Measurements from ENCODE around the gene ZDHHC3. TPM values are rescaled to one million over a fixed set of nuclear protein-coding genes. Genes with fewer than 3 reads are reported as not detected.

The ZDHHC3 gene
- total and polyA plus RNA-seq, 9 donors, result 28.6 to 81.2 (median 46.2) TPM

DNA sequence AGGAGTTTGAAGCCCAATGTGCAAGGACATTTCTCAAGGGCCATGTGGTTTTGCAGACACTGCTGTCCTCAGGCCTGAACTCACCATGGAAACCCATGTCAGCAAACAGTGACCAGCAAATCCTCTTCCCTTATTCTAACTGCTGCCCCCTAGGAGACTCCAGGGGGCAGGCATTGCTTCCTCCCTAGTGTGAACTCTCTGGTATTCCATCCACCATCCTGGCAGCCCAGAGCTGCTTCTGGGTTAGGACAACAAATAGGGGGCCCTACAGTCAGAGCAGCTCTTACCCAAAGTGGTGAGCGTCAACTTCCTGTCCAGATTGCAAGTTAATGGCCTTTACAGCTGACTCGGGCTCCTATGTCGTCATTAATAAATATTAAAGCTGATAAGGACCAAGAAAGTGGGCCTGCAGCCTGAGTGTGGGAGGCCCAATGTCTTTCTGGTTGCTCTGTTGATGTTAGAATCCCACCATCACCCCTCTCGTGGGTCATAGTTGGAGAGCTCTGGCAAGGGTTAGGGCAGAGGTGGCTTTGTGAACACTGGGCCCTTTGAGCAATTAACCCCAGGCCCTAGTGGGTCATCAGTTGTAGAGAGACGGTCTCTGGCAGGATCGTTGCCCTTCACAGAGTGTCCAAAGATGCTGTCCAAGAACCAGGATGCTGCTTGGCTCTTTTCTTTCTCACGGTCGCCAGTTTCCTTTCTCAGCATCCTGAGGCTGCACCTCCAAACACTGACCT is 60.1 kb downstream of the ZDHHC3 start:
- H3K27ac ChIP-seq, result no peak overlapping the region
- no peaks in the 10 kb centered on the region for H3K4me1 ChIP-seq (ENCODE audit: insufficient read depth)
- TF ChIP-seq EP300 (IDR thresholded peaks at IDR 0.05) (no peak), POLR2A (IDR thresholded peaks at IDR 0.05) (no peak)
- TF ChIP-seq, protein P1, sequence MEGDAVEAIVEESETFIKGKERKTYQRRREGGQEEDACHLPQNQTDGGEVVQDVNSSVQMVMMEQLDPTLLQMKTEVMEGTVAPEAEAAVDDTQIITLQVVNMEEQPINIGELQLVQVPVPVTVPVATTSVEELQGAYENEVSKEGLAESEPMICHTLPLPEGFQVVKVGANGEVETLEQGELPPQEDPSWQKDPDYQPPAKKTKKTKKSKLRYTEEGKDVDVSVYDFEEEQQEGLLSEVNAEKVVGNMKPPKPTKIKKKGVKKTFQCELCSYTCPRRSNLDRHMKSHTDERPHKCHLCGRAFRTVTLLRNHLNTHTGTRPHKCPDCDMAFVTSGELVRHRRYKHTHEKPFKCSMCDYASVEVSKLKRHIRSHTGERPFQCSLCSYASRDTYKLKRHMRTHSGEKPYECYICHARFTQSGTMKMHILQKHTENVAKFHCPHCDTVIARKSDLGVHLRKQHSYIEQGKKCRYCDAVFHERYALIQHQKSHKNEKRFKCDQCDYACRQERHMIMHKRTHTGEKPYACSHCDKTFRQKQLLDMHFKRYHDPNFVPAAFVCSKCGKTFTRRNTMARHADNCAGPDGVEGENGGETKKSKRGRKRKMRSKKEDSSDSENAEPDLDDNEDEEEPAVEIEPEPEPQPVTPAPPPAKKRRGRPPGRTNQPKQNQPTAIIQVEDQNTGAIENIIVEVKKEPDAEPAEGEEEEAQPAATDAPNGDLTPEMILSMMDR (IDR thresholded peaks at IDR 0.05), result no peak
- H3K27me3 ChIP-seq, result no peaks in the 10 kb centered on the region
- no peak overlapping the region for H3K4me3 ChIP-seq
- no peaks in the 10 kb centered on the region for H3K36me3 ChIP-seq
- WGBS, 3 donors, result 61 to 62% (median 61%) methylated on average over 8 of the region's 8 CpGs
- intact Hi-C loops (cut with DNase I), result no loop called here
- DNase-seq, result no peak
- H3K9me3 ChIP-seq, result no peaks in the 10 kb centered on the region

DNA sequence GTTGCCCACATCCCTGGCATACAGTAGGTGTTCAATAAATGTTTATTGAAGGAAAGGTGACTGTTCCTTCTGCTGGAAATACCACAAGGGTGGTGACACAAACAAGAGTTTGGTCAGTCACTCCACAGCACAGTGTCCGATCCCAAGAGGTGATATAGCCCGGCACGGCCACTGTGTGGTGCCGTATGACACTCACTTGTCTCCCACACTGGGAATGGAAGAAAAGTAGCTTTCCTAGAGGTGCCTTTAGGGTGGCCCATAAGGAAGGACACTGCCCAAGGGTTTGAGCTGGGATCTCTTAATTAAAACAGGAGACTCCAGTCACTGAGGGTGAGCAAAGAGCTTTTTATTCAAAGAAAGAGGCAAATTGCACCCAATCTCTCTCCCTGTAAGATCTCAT is 61.0 kb downstream of the ZDHHC3 start:
- Histone ChIP-seq H3K36me3 (no peaks in the 10 kb centered on the region), H3K9me3 (no peaks in the 10 kb centered on the region), H3K4me3 (no peak overlapping the region), H3K27ac (no peak overlapping the region), H3K27me3 (no peaks in the 10 kb centered on the region), H3K4me1 (ENCODE audit: insufficient read depth) (no peaks in the 10 kb centered on the region)
- DNase-seq, result no peak
- intact Hi-C loops (cut with DNase I), result no loop called here
- 51 to 54% (median 53%) methylated on average over 4 of the region's 4 CpGs for WGBS, 3 donors
- TF ChIP-seq POLR2A (IDR thresholded peaks at IDR 0.05) (no peak), EP300 (IDR thresholded peaks at IDR 0.05) (no peak)
- TF ChIP-seq, protein P1 (IDR thresholded peaks at IDR 0.05), result no peak

DNA sequence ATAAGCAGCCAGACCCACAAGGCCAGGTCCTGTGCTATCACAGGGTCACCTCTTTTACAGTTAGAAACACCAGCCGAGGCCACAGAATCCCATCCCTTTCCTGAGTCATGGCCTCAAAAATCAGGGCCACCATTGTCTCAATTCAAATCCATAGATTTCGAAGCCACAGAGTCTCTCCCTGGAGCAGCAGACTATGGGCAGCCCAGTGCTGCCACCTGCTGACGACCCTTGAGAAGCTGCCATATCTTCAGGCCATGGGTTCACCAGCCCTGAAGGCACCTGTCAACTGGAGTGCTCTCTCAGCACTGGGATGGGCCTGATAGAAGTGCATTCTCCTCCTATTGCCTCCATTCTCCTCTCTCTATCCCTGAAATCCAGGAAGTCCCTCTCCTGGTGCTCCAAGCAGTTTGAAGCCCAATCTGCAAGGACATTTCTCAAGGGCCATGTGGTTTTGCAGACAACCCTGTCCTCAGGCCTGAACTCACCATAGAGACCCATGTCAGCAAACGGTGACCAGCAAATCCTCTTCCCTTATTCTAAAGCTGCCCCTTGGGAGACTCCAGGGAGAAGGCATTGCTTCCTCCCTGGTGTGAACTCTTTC is 62.0 kb downstream of the ZDHHC3 start:
- 32 to 37% (median 36%) methylated on average over 4 of the region's 4 CpGs for WGBS, 3 donors
- peak; percentile 16 to 59 (median 38) for DNase-seq
- TF ChIP-seq, protein P1 (IDR thresholded peaks at IDR 0.05), result no peak
- Histone ChIP-seq H3K4me3 (no peak overlapping the region), H3K4me1 (ENCODE audit: insufficient read depth) (no peaks in the 10 kb centered on the region), H3K36me3 (no peaks in the 10 kb centered on the region), H3K27me3 (no peaks in the 10 kb centered on the region), H3K27ac (no peak overlapping the region), H3K9me3 (no peaks in the 10 kb centered on the region)
- intact Hi-C loops (cut with DNase I), result no loop called here

DNA sequence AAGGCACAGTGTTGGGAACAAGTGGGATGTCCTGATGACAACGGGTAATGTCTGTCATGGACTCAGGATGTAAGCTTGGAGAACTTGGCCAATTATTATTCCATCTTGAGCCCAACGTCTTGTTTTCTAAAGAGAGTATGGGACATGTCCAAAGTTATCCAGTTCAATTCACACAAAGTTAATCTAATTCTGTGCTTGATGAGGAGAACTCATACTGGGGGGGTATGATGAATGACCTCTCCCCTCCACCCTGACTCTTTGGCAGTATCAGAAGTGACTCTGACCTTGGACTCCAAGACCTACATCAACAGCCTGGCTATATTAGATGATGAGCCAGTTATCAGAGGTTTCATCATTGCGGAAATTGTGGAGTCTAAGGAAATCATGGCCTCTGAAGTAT is 65.3 kb downstream of the ZDHHC3 start:
- H3K27me3 ChIP-seq, result no peaks in the 10 kb centered on the region

DNA sequence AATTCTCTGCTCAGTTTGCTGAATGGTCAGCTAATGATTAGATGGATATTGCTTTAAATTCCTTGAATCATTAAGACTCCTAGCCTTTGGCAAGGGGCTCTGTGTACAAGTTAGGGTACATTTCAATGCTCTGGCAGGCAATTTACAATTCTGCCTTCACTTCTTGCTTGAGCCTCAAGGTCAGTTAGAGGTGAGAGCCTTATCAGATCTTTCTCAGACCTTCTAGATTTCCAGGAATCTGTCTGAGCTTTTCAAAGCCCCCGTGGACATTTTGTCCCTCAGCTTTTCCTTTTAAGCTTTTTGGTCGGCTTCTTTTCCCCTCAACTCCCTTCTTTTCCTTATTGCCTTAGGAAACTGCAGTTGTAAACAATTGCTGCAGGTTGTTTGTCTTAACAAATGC is 66.9 kb downstream of the ZDHHC3 start:
- no peak overlapping the region for H3K4me3 ChIP-seq
- H3K9me3 ChIP-seq, result no peaks in the 10 kb centered on the region
- TF ChIP-seq, protein P1 (IDR thresholded peaks at IDR 0.05), result no peak
- no peak for TF ChIP-seq EP300 (IDR thresholded peaks at IDR 0.05)
- no peak for TF ChIP-seq POLR2A (IDR thresholded peaks at IDR 0.05)
- no peak for DNase-seq
- H3K27ac ChIP-seq, result no peak overlapping the region
- no peaks in the 10 kb centered on the region for H3K36me3 ChIP-seq
- intact Hi-C loops (cut with DNase I), result no loop called here
- no peaks in the 10 kb centered on the region for H3K4me1 ChIP-seq (ENCODE audit: insufficient read depth)
- WGBS, 3 donors, result 7 to 16% (median 11%) methylated on average over 2 of the region's 2 CpGs
- no peaks in the 10 kb centered on the region for H3K27me3 ChIP-seq

More for the DNA sequence above, 65.3 kb downstream of the ZDHHC3 start:
- intact Hi-C loops (cut with DNase I), result no loop called here
- Histone ChIP-seq H3K4me1 (ENCODE audit: insufficient read depth) (no peaks in the 10 kb centered on the region), H3K36me3 (no peaks in the 10 kb centered on the region), H3K27ac (no peak overlapping the region), H3K9me3 (no peaks in the 10 kb centered on the region), H3K4me3 (no peak overlapping the region)
- no peak for TF ChIP-seq POLR2A (IDR thresholded peaks at IDR 0.05)
- 90 to 95% (median 91%) methylated on average over 3 of the region's 3 CpGs for WGBS, 3 donors
- DNase-seq, result no peak
